ENCODE results near the gene MROH7.

GRCh38 chr1:54705153-54705552, 63.6 kb downstream of the MROH7 start:
- TF ChIP-seq CTCF (IDR thresholded peaks at IDR 0.05) (no peak), EP300 (IDR thresholded peaks at IDR 0.05) (no peak), POLR2A (IDR thresholded peaks at IDR 0.05) (no peak)
